GM12891 (cell line): ENCODE measurements around the gene CNTFR.

ENCODE experiments used
- POLR2A ChIP-seq: IDR thresholded peaks from 2 replicates; pipeline ENCODE4 v1.6.1; 2011; ENCODE audit warnings: low read depth, low read length, control low read depth
- TAF1 ChIP-seq: IDR thresholded peaks from 2 replicates; pipeline ENCODE4 v1.6.1; 2011; ENCODE audit warnings: low read depth, low read length, control low read depth

DNA sequence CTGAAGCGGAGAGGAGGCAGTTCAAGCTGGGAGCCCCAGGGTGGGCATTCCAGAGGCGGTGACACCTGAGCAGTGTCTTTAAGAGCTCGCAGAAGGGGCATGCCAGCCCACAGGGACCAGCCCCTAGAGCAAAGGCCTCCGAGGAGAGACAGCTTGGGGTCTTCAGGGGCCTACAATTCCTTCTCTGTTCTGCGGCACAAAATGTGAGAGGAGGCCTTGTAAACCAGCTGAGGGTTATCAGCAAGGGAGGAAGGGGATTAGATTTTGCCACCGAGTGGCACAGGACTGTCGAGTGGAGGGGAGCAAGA lies 48.6 kb upstream of the CNTFR start:
- TF ChIP-seq POLR2A: no peak
- no peak for TF ChIP-seq TAF1
